Pancreas (tissue), 10 donors: ENCODE measurements around the gene GJA4. TPM values are rescaled to one million over a fixed set of nuclear protein-coding genes. Genes with fewer than 3 reads are reported as not detected.

ENCODE experiments used
- ATAC-seq, 4 donors: fragments of 200-7000 bp; cut with Tn5 transposase; one replicate each; pipeline versions ENCODE4 v1.8.0 to v1.9.1; 2020; ENCODE audit warnings: mild to moderate bottlenecking in 4 of 4, moderate library complexity in 4 of 4
- DNase-seq, 6 donors: peaks; one replicate each; pipeline ENCODE4 v3.0.0-alpha.2; 2020
- FAIRE-seq: peaks from 2 replicates; lab custom pipeline; 2012; peaks lifted over from hg19 to GRCh38; lab: Jason Lieb, UNC
- H3K27ac ChIP-seq, 4 donors: fragments of 200-600 bp; sonication (generic); 1 replicate in 3 of 4; 2 replicates in 1 of 4; pipeline versions ENCODE4 v1.5.0 to v1.8.0; 2020
- H3K27me3 ChIP-seq, 4 donors: fragments of 200-600 bp; one replicate each; pipeline ENCODE4 v1.8.0; 2021
- H3K36me3 ChIP-seq, 3 donors: fragments of 200-600 bp; sonication (generic) in 1 of 3; one replicate each; pipeline versions ENCODE4 v1.5.0 to v1.8.0; 2020 to 2021
- H3K4me1 ChIP-seq, 3 donors: fragments of 200-600 bp; one replicate each; pipeline ENCODE4 v1.8.0; 2021
- H3K4me3 ChIP-seq, 4 donors: fragments of 200-600 bp; sonication (generic) in 2 of 4; one replicate each; pipeline versions ENCODE4 v1.5.0 to v1.8.0; 2020 to 2021
- H3K9me3 ChIP-seq, 4 donors: fragments of 200-600 bp; one replicate each; pipeline ENCODE4 v1.8.0; 2021
- WGBS, 2 donors: extraction: QIAGEN DNeasy Blood & Tissue Kit; methylation state at CpG; one replicate each; pipeline ENCODE4 v1.1.7; 2013; 5-methylcytosine and 5-hydroxymethylcytosine counted together
- intact Hi-C, 3 donors: fragments of 100-400 bp; cut with DNase I; formaldehyde crosslinking; loops; one replicate each; pipeline versions ENCODE4 v1.11.1 to v1.14.2; 2022
- polyA plus RNA-seq, 2 donors: library from polyadenylated mRNA; stranded (reverse); fragments of 200-250 nt; gene quantifications; one replicate each; pipeline ENCODE4 v1.2.3, GENCODE V29; 2013
- total RNA-seq, 6 donors: library from RNA; stranded (reverse); fragmentation: NEBNext Ultra II Directional in 4 of 6; extraction: Animal tissue kit (Norgen Biotek cat#: 25700) in 4 of 6; gene quantifications; one replicate each; pipeline versions ENCODE4 v1.2.1 to v1.2.4, GENCODE V29; 2021 to 2023
- TF ChIP-seq, protein P1 (sequence below), 4 donors: fragments of 200-600 bp; sonication (generic) in 3 of 4; IDR thresholded peaks; one replicate each; pipeline versions ENCODE4 v1.5.0 to v1.8.0; 2021; ENCODE audit warnings: antibody characterized with exemption in 4 of 4
- donor health status: healthy with polysubstance abuse.
- donor health status: DM: no; HTN: no; CAD: no; lungs with moderate emphysema.
- donor health status: DM: no; HTN: no; CAD: no.
- donor health status: control.
- donor health status: control.
- donor health status: Bipolar disorder and iron deficiency.
- donor health status: DM: yes; HTN: yes; CAD: no.
- donor health status: DM: no; HTN: no; CAD: no.
- donor health status: DM: no; HTN: no; CAD: no.
- donor health status: DM: yes; HTN: yes; CAD: no.

The GJA4 gene
- total and polyA plus RNA-seq, 8 donors: 1.1 to 6.7 (median 1.6) TPM

DNA sequence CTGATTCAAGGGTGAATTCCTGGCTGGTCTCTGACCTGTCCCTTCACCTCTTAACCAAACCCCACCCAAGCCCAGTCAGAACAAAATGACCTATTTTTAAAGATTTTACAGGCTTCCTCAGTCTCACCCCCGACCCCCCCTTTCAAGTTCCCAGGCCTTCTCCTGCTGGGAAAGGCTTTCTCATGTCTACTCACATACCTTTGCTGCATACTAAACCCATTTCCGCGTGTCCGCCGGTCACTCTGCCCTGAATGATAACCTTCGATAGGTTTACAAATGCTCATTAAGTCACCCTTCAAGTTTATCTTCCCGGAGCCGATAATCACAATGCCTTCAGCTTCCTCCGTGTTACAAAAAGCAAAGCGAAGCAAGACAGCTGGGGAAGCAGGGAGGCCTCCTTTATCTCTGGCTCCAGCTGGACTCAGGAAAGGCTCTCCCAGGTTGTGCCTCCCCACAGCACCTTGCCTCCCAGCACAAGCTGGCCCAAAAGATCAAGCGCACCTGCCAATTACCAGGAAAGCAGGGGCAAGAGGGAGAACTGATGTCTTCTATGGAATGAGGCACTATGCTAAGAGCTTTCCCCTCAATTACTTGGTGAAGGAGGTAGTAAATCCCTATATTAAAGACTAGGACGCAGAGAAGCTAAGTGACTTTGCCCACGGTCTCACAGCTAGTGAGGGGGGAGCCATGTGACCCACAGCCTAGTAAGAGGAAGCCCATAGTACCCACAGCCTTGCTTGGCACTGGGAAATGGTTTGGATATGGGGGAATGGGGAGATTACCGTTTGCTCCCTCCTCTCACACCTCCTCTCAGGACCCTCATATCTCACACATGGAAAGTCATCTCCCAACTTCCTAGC lies 50.8 kb downstream of the GJA4 start:
- H3K4me1 ChIP-seq: peaks cover 9 to 12% (median 10%) of the 10 kb centered on the region in 3 donors
- TF ChIP-seq, protein P1, sequence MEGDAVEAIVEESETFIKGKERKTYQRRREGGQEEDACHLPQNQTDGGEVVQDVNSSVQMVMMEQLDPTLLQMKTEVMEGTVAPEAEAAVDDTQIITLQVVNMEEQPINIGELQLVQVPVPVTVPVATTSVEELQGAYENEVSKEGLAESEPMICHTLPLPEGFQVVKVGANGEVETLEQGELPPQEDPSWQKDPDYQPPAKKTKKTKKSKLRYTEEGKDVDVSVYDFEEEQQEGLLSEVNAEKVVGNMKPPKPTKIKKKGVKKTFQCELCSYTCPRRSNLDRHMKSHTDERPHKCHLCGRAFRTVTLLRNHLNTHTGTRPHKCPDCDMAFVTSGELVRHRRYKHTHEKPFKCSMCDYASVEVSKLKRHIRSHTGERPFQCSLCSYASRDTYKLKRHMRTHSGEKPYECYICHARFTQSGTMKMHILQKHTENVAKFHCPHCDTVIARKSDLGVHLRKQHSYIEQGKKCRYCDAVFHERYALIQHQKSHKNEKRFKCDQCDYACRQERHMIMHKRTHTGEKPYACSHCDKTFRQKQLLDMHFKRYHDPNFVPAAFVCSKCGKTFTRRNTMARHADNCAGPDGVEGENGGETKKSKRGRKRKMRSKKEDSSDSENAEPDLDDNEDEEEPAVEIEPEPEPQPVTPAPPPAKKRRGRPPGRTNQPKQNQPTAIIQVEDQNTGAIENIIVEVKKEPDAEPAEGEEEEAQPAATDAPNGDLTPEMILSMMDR (IDR thresholded peaks at IDR 0.05): no peak
- H3K36me3 ChIP-seq: no peaks in the 10 kb centered on the region
- H3K27me3 ChIP-seq: no peaks in the 10 kb centered on the region
- H3K27ac ChIP-seq: peak overlapping the region in 2 of 4 donors; percentile 4 to 6
- no peak overlapping the region for H3K4me3 ChIP-seq
- FAIRE-seq: no peak
- 29 to 34% methylated on average over 14 of the region's 14 CpGs for WGBS, 2 donors
- ATAC-seq: peak; percentile 35 to 72 (median 55)
- no peaks in the 10 kb centered on the region for H3K9me3 ChIP-seq
- intact Hi-C loops: no loop called here
- peak in 1 of 6 donors; percentile 33 for DNase-seq

DNA sequence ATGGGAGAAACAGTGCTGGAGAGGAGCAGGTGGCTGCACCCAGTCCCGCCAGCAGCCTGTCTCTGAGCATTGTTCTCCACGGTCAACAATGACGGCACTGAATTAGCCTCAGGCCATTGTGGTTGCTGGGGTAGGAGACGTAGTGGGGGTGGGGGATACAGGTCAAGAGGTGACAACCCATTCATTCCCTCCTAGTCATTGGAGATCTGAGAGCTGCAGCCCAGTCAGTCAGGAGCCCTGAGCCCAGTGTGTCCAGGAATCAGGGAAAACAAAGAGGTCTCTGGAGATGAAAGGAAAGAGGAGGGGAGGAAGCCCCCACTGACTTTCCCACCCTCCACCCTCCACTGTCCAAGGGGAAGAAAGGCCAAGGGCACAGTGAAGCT lies 51.4 kb downstream of the GJA4 start:
- DNase-seq: no peak
- TF ChIP-seq, protein P1 (IDR thresholded peaks at IDR 0.05): no peak
- intact Hi-C loops: no loop called here
- FAIRE-seq: no peak
- Histone ChIP-seq H3K4me1 (peaks cover 9 to 12% (median 10%) of the 10 kb centered on the region in 3 donors), H3K27me3 (no peaks in the 10 kb centered on the region), H3K27ac (no peak overlapping the region), H3K9me3 (no peaks in the 10 kb centered on the region), H3K36me3 (no peaks in the 10 kb centered on the region), H3K4me3 (no peak overlapping the region)
- peak in 1 of 4 donors; percentile 4 for ATAC-seq
- WGBS, 2 donors: 71 to 73% methylated on average over 4 of the region's 4 CpGs

Other genes with a start within 250 kb of the GJA4 start
- not detected for gene GJB5, start 38.0 kb upstream of the GJA4 start, total RNA-seq
- gene GJB5, start 38.0 kb upstream of the GJA4 start, polyA plus RNA-seq: not detected
- gene GJB4, start 33.3 kb upstream of the GJA4 start, total RNA-seq: under 1 TPM in 1 of 6 donors, not detected in 5; 0.12 TPM
- not detected for gene GJB4, start 33.3 kb upstream of the GJA4 start, polyA plus RNA-seq
- gene GJB3, start 11.8 kb upstream of the GJA4 start, total RNA-seq: under 1 TPM in 5 of 6 donors, not detected in 1; 0.09 to 0.72 (median 0.20) TPM
- under 1 TPM; 0.14 to 0.15 TPM for gene GJB3, start 11.8 kb upstream of the GJA4 start, polyA plus RNA-seq
- 10 to 100 TPM in 5 of 6 donors, 1 to 10 TPM in 1; 8.3 to 18.5 (median 14.3) TPM for gene SMIM12, start 66.8 kb downstream of the GJA4 start, total RNA-seq
- gene SMIM12, start 66.8 kb downstream of the GJA4 start, polyA plus RNA-seq: 10 to 100 TPM in 1 of 2 donors, 1 to 10 TPM in 1; 6.2 to 17.1 TPM
- 1 to 10 TPM in 3 of 6 donors, under 1 TPM in 3; 0.53 to 1.8 (median 1.3) TPM for gene DLGAP3, start 136.7 kb downstream of the GJA4 start, total RNA-seq
- 1 to 10 TPM; 1.3 to 1.8 TPM for gene DLGAP3, start 136.7 kb downstream of the GJA4 start, polyA plus RNA-seq
- gene TMEM35B, start 192.3 kb downstream of the GJA4 start, total RNA-seq: 10 to 100 TPM; 10.7 to 21.5 (median 12.8) TPM
- 10 to 100 TPM; 14.5 to 33.8 TPM for gene TMEM35B, start 192.3 kb downstream of the GJA4 start, polyA plus RNA-seq
- gene ZMYM6, start 238.9 kb downstream of the GJA4 start, total RNA-seq: 10 to 100 TPM in 2 of 6 donors, 1 to 10 TPM in 4; 4.8 to 11.1 (median 7.0) TPM
- 10 to 100 TPM in 1 of 2 donors, 1 to 10 TPM in 1; 8.8 to 10.6 TPM for gene ZMYM6, start 238.9 kb downstream of the GJA4 start, polyA plus RNA-seq